ENCODE measurements around the gene BEND2. TPM values are rescaled to one million over a fixed set of nuclear protein-coding genes. Genes with fewer than 3 reads are reported as not detected.

Gene BEND2
- total and polyA plus RNA-seq, 2 of the 8 experiments (the other 6 are each of a cell fraction or from before 2014, with no cell fraction given), result not detected

GRCh38 chrX:18146954-18147353 is 73.7 kb downstream of the BEND2 start:
- no peak overlapping the region for H3K4me2 ChIP-seq (ENCODE audit: insufficient read depth in 1 of 2, low read depth in 2 of 2, low read length in 2 of 2)
- TF ChIP-seq TEAD4 (IDR thresholded peaks at IDR 0.05; ENCODE audit: low read depth, low read length) (peak; percentile 9; the same call in 1 of the 2 replicates), SP1 (IDR thresholded peaks at IDR 0.05; ENCODE audit: low read depth, low read length) (no peak)
- no peaks in the 10 kb centered on the region for H3K79me2 ChIP-seq (ENCODE audit: control insufficient read depth in 1 of 2, insufficient read depth in 2 of 2, low read length in 2 of 2)
- CTCF ChIA-PET (ENCODE audit: partially characterized antibody), result no interaction called here
- no peak overlapping the region for H3K14ac ChIP-seq (ENCODE audit: insufficient read length)
- DNase-seq (ENCODE audit: low read depth in 1 of 2, low spot score in 2 of 2), result peak in 1 of 2 experiments; percentile 47
- no peak overlapping the region for H2AFZ ChIP-seq (ENCODE audit: low read length)
- H3K4ac ChIP-seq (replicated peaks; ENCODE audit: insufficient read length, low read depth, low read length), result no peak overlapping the region
- no peak overlapping the region for H4K8ac ChIP-seq (ENCODE audit: extremely low read depth, insufficient read depth, low read length)
- H3K27me3 ChIP-seq (replicated peaks in 1 of 4; ENCODE audit: control insufficient read depth in 3 of 4, extremely low read depth in 1 of 4, insufficient read depth in 3 of 4, low read length in 3 of 4), result no peaks in the 10 kb centered on the region
- no peaks in the 10 kb centered on the region for H3K36me3 ChIP-seq (ENCODE audit: control insufficient read depth in 2 of 4, insufficient read depth in 4 of 4, low read length in 3 of 4)
- H3K4me3 ChIP-seq (ENCODE audit: extremely low read depth in 1 of 4, insufficient read depth in 2 of 4, low read depth in 3 of 4, low read length in 4 of 4), result no peak overlapping the region
- no peak overlapping the region for H4K5ac ChIP-seq (ENCODE audit: insufficient read length, low read depth, low read length)
- no peaks in the 10 kb centered on the region for H3K23me2 ChIP-seq (ENCODE audit: low read depth, low read length)
- POLR2A ChIA-PET (ENCODE audit: partially characterized antibody), result no interaction called here
- no peaks in the 10 kb centered on the region for H3K9me3 ChIP-seq (ENCODE audit: insufficient read depth in 2 of 2, low read depth in 1 of 2, low read length in 1 of 2)
- no peaks in the 10 kb centered on the region for H4K20me1 ChIP-seq (replicated peaks in 1 of 2; ENCODE audit: control insufficient read depth in 1 of 2, insufficient read depth in 2 of 2, low read length in 2 of 2)
- H2AK5ac ChIP-seq (ENCODE audit: low read depth, low read length), result no peak overlapping the region
- no peak overlapping the region for H2BK20ac ChIP-seq (ENCODE audit: low read length)
- H3K56ac ChIP-seq (replicated peaks; ENCODE audit: insufficient read length, low read depth, low read length), result no peak overlapping the region
- H2BK12ac ChIP-seq (ENCODE audit: low read depth, low read length), result no peak overlapping the region
- no peak overlapping the region for H3K9ac ChIP-seq (replicated peaks in 1 of 4; ENCODE audit: extremely low read depth in 1 of 4, low read depth in 3 of 4, low read length in 3 of 4)
- WGBS, 2 experiments (ENCODE audit: extremely low coverage in 1 of 2, insufficient coverage in 1 of 2, insufficient read length in 1 of 2, insufficient replicate concordance in 2 of 2, low coverage in 1 of 2, low lambda C conversion rate in 2 of 2, missing lambda C conversion rate in 1 of 2), result 60% methylated on average over 4 of the region's 6 CpGs; no CpG with 5 or more reads in 1 of the 2 experiments
- no peak overlapping the region for H4K91ac ChIP-seq (replicated peaks; ENCODE audit: insufficient read length, low read length)
- H3K27ac ChIP-seq (ENCODE audit: low read depth, low read length), result no peak overlapping the region
- no peaks in the 10 kb centered on the region for H3K4me1 ChIP-seq (replicated peaks in 1 of 4; ENCODE audit: control insufficient read depth in 3 of 4, insufficient read depth in 4 of 4, low read length in 3 of 4)
- no peak overlapping the region for H3K18ac ChIP-seq (ENCODE audit: extremely low read depth, low read length)
- no peak overlapping the region for H2BK15ac ChIP-seq (ENCODE audit: low read length)
- H2BK120ac ChIP-seq (replicated peaks; ENCODE audit: low read depth, low read length), result no peak overlapping the region
- H3K79me1 ChIP-seq (ENCODE audit: low read depth, low read length), result no peaks in the 10 kb centered on the region
- peak; percentile 7 for FAIRE-seq
- H2BK5ac ChIP-seq (ENCODE audit: low read depth, low read length), result no peak overlapping the region
- no peak overlapping the region for H3K23ac ChIP-seq (ENCODE audit: insufficient read length)

Data from H1 (cell line).